Activated CD8-positive, alpha-beta memory T cell treated with anti-CD3 and anti-CD28 coated beads, Interleukin-2, amount 50 U/mL, for 1 hour (primary cell): ENCODE data around the gene COL28A1.

ENCODE experiments used
- DNase-seq: peaks from one replicate; pipeline ENCODE4 v3.0.0-alpha.2; 2020; ENCODE audit errors: extremely low read depth

Gene COL28A1

GRCh38 chr7:7331523-7331922 is 204.2 kb downstream of the COL28A1 start:
- DNase-seq = no peak

GRCh38 chr7:7330997-7331396 is 204.7 kb downstream of the COL28A1 start:
- DNase-seq = no peak

DNA sequence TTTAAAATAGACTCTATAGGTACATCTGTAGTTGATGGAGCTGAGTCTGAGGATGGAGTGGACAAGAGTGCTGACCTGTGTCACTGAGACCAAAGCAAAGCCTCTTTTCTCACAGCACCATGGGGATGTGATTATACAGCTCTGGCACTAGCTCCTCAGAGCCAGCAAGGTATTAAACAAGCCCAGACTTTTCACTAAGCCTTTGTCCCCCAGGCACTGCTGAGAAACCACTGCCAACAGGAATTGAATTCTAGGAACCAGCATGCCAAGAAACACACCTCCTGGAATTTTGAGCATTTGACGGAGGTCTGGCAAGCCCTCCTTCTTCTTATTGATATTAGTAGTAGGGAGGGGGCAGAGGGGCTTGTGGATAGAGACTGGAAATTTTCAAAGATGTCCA is 206.3 kb downstream of the COL28A1 start:
- DNase-seq = no peak

DNA sequence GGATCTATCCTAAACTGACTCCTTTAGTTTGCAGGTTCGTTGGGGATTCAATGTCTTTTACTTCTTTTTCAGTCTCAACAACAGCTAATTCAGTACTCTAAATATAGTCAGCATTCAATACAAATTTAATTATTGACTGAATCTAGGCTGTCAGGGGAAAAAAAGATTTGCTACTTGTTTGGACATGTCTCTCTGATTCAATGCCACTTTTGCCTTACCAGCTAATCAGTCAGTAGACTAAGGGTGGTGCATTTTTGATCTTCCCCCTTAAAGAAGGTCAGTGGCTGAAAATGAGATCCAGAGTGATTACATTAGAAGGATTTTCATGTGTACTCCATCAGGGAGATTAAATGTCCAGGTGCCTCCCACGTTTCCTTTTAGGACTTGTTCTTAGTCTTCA is 208.2 kb downstream of the COL28A1 start:
- no peak for DNase-seq

DNA sequence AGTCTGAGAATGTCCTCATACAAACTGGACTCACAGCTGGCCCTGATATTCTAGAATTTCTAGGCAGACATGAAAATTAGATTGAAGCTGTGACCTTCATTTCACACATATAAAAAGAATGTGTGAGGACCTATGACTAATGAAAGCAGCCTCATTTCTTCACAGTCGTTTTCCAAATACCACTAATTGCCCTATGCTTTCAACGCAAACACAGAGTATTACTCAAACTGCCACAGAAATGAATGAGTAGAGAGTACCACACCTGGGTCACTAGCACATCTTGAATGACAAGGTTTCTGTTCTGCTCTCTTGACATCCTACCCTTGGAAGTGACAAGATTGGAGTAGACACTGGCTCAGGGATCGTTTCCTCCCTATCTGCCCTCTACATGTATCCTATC is 211.0 kb downstream of the COL28A1 start:
- DNase-seq = no peak

- DNase-seq = no peak
These were observed 211.8 kb downstream of the COL28A1 start for GRCh38 chr7:7323921-7324320.

DNA sequence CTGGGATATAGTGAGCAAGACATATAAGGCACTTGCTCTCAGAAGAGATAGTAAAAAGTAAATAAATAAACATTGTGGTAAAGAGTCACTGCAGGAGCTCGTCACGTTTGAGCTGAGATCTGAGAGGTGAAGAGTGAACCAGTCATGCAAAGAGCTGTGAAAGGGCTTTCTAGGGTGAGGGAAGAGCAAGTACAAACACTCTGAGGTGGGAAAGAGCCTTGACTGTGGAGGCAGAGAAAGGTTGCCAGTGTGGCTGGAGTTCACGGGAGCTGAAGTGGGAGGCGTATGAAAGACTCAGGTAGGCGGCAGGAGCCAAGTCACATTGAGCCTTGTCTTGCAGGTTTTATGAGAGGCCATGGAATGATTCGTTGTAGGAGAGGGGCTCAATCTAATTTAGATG is 212.3 kb downstream of the COL28A1 start:
- DNase-seq = no peak

DNA sequence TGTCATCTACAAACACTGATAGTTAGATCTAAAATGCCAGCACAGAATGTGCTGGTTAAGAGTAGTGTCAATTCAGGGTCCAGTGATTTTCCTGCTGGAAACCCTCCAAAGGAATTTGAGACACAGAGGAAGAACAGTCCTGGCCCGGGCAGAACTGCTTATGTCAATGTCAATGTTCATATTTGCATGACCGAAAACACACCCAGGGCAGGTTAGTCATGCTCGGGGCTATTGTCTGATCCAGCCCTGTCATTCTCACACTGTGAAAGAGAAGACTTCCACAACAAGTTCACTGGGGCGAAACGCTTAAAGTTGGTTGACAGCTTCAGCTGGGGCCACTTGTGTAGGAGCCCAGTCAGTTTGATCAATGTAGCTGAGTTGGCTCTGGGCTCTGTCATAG is 214.0 kb downstream of the COL28A1 start:
- no peak for DNase-seq

- no peak for DNase-seq
These were observed 217.1 kb downstream of the COL28A1 start for GRCh38 chr7:7318601-7319000.

DNA sequence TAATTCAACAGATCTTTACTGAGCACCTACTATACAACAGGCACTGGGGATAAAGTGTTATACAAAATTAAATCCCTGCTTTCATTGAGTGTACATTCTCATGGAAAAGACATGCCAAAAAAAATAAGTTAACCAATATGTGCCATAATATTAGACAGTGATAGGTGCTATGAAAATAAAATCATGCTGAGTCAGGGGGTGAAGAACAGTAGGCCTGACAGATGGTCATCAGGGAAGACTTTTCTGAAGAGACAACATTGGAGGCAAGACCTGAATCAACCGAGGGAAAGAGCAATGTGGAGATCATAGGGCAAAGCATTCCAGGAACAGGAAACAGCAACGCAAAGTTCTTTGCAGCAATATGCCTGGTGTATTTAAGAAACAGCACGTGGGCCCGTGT is 217.8 kb downstream of the COL28A1 start:
- no peak for DNase-seq

DNA sequence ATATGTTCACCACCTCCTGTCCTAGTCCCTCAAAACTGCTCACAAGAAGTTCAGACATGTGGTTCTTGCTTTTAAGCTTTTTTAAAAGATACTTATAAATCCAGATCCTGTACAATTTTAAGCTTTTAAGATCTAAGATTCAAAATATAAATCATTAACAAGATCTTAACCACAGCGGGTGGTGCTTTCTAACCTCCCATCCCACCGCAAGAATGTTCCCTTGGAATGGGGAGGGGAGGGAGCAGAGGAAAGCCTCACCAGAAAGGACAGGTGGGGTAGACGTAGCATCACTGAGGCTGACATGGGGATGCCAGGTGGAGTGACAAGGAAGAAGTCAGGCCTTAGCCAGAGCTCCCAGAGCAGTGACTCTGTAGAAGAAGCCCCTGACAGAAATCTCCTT is 219.8 kb downstream of the COL28A1 start:
- DNase-seq = no peak

DNA sequence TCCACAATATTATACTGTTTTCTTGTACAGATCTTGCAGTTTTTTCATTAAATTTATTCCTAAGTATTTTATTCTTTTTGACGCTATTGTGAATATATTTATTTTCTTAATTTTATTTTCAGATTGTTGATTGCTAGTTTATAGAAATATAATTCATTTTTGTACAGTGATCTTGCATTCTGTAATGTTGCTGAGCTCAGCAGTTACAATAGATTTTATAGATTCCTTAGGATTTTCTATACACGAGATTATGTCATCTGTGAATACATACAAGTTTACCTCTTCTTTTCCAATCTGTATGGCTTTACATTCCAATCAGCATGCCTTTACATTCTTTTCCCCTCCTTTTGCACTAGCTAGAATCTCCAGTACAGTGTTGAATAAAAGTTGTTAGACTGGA is 223.3 kb downstream of the COL28A1 start:
- DNase-seq = no peak

- DNase-seq = no peak
These were observed 224.7 kb downstream of the COL28A1 start for GRCh38 chr7:7311001-7311400.

DNA sequence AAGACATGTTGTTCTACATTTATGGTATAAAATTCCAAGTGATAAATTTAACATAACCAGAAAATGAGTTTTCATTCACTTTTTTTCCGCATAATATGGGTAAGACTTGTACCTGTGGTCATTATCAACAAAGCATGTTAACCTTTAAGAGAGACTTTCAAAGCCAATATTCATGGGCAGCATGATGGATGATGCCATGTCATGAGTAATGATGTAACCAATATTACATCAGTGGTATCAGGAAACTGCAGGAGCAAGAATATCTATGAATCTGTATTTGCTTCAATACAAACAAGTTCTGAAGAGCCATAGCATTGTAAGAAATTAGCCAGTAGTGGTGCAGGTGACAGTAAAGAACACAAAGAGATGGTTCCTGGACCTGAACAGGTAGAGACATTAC is 226.5 kb downstream of the COL28A1 start:
- no peak for DNase-seq
